PFSK-1 (cell line): ENCODE measurements around the gene FOXO1.

Source experiments
- POLR2AphosphoS5 ChIP-seq: IDR thresholded peaks from 2 replicates; pipeline ENCODE4 v1.6.1; 2012; ENCODE audit warnings: low read depth, mild to moderate bottlenecking, control low read depth, low read length, moderate library complexity
- REST ChIP-seq, 2 experiments: IDR thresholded peaks; 2 replicates each; pipeline versions ENCODE4 v1.6.1 to v1.8.0; 2011 to 2012; ENCODE audit warnings: low read depth in 2 of 2, low read length in 2 of 2, control low read depth in 1 of 2, inconsistent platforms in 1 of 2, mild to moderate bottlenecking in 1 of 2, moderate library complexity in 1 of 2; ENCODE audit not compliant: insufficient read depth in 1 of 2
- SIN3A ChIP-seq: IDR thresholded peaks from 2 replicates; pipeline ENCODE4 v1.6.1; 2012; ENCODE audit warnings: mild to moderate bottlenecking, low read length, moderate library complexity, borderline replicate concordance; ENCODE audit not compliant: insufficient read depth
- TAF1 ChIP-seq: IDR thresholded peaks from 2 replicates; pipeline ENCODE4 v1.6.1; 2012; ENCODE audit warnings: low read length, control low read depth, borderline replicate concordance; ENCODE audit not compliant: insufficient read depth

GRCh38 chr13:40508767-40509342 lies 157.6 kb downstream of the FOXO1 start:
- no peak for TF ChIP-seq POLR2AphosphoS5
- no peak for TF ChIP-seq SIN3A
- no peak for TF ChIP-seq TAF1
- no peak for TF ChIP-seq REST (IDR thresholded peaks at IDR 0.05; ENCODE audit: insufficient read depth in 1 of 2, low read depth in 2 of 2, low read length in 2 of 2)
